Osteoblast (primary cell): ENCODE measurements around the gene BARHL1. TPM values are rescaled to one million over a fixed set of nuclear protein-coding genes. Genes with fewer than 3 reads are reported as not detected.

ENCODE experiments used
- DNase-seq: peaks from one replicate; pipeline ENCODE4 v3.0.0; 2011; ENCODE audit warnings: low spot score, mixed read lengths; ENCODE audit not compliant: insufficient read length; ENCODE audit errors: missing footprints
- H2AFZ ChIP-seq: 2 replicates; pipeline ENCODE4 v1.6.0; 2011; ENCODE audit warnings: mild to moderate bottlenecking, low read length
- H3K27ac ChIP-seq: 2 replicates; pipeline ENCODE4 v1.5.1; 2011; ENCODE audit warnings: mild to moderate bottlenecking, low read depth, low read length, moderate library complexity
- H3K27me3 ChIP-seq: 2 replicates; pipeline ENCODE4 v1.6.0; 2012; ENCODE audit warnings: mild to moderate bottlenecking, control low read depth, inconsistent platforms, low read length, moderate library complexity; ENCODE audit not compliant: insufficient read depth
- H3K36me3 ChIP-seq: 2 replicates; pipeline ENCODE4 v1.5.1; 2011; ENCODE audit warnings: mild to moderate bottlenecking, low read length, control low read depth, moderate library complexity; ENCODE audit not compliant: insufficient read depth
- H3K4me1 ChIP-seq: 2 replicates; pipeline ENCODE4 v1.5.1; 2011; ENCODE audit warnings: mild to moderate bottlenecking, low read length, control low read depth, moderate library complexity; ENCODE audit not compliant: insufficient read depth
- H3K4me2 ChIP-seq: 2 replicates; pipeline ENCODE4 v1.6.0; 2011; ENCODE audit warnings: mild to moderate bottlenecking, low read length; ENCODE audit not compliant: insufficient read depth
- H3K4me3 ChIP-seq: fragments of 200-600 bp; sonication (generic); 3 replicates; pipeline ENCODE4 v1.5.1; 2012; ENCODE audit warnings: mild to moderate bottlenecking, low read length, inconsistent platforms; ENCODE audit not compliant: insufficient read depth
- H3K79me2 ChIP-seq: 2 replicates; pipeline ENCODE4 v1.6.0; 2012; ENCODE audit warnings: mild to moderate bottlenecking, low read length, control low read depth, inconsistent platforms; ENCODE audit not compliant: insufficient read depth
- H3K9me3 ChIP-seq: 2 replicates; pipeline ENCODE4 v1.5.1; 2011; ENCODE audit warnings: low read depth, low read length, control low read depth
- H4K20me1 ChIP-seq: 2 replicates; pipeline ENCODE4 v1.6.0; 2012; ENCODE audit warnings: mild to moderate bottlenecking, low read length, control low read depth; ENCODE audit not compliant: insufficient read depth
- CTCF ChIP-seq: IDR thresholded peaks from 2 replicates; pipeline ENCODE4 v1.5.1; 2011; ENCODE audit warnings: mild to moderate bottlenecking, low read depth, low read length, moderate library complexity; ENCODE audit errors: extremely low read depth
- total RNA-seq: library from RNA; depleted of rRNA; stranded (reverse); fragments of >200 nt; gene quantifications from 2 replicates; pipeline ENCODE4 v1.2.3, GENCODE V29; 2012

Gene BARHL1
- total RNA-seq, 1 donor = not detected

GRCh38 chr9:132586830-132587591, 4.6 kb downstream of the BARHL1 start:
- no peak overlapping the region for H3K4me2 ChIP-seq
- no peaks in the 10 kb centered on the region for H3K9me3 ChIP-seq
- H2AFZ ChIP-seq = no peak overlapping the region
- H3K36me3 ChIP-seq = no peaks in the 10 kb centered on the region
- H3K27ac ChIP-seq = no peak overlapping the region
- H4K20me1 ChIP-seq = peaks cover 58% of the 10 kb centered on the region
- DNase-seq = peak; percentile 85
- no peak for TF ChIP-seq CTCF
- H3K27me3 ChIP-seq = peaks cover 99% of the 10 kb centered on the region
- no peaks in the 10 kb centered on the region for H3K4me1 ChIP-seq
- H3K4me3 ChIP-seq = no peak overlapping the region
- H3K79me2 ChIP-seq = no peaks in the 10 kb centered on the region

GRCh38 chr9:132587592-132587955, 5.2 kb downstream of the BARHL1 start:
- Histone ChIP-seq H4K20me1 (peaks cover 61% of the 10 kb centered on the region), H2AFZ (no peak overlapping the region), H3K4me2 (no peak overlapping the region), H3K27me3 (peaks cover 96% of the 10 kb centered on the region), H3K79me2 (no peaks in the 10 kb centered on the region), H3K36me3 (no peaks in the 10 kb centered on the region), H3K4me3 (no peak overlapping the region), H3K27ac (no peak overlapping the region), H3K4me1 (no peaks in the 10 kb centered on the region), H3K9me3 (no peaks in the 10 kb centered on the region)
- DNase-seq = peak; percentile 84
- no peak for TF ChIP-seq CTCF

- DNase-seq = peak; percentile 80
- H3K36me3 ChIP-seq = no peaks in the 10 kb centered on the region
- H3K27ac ChIP-seq = no peak overlapping the region
- H3K4me3 ChIP-seq = no peak overlapping the region
- H3K27me3 ChIP-seq = peaks cover 91% of the 10 kb centered on the region
- H3K79me2 ChIP-seq = no peaks in the 10 kb centered on the region
- no peak overlapping the region for H3K4me2 ChIP-seq
- no peaks in the 10 kb centered on the region for H3K4me1 ChIP-seq
- no peak for TF ChIP-seq CTCF
- H2AFZ ChIP-seq = no peak overlapping the region
- H3K9me3 ChIP-seq = no peaks in the 10 kb centered on the region
- H4K20me1 ChIP-seq = peaks cover 57% of the 10 kb centered on the region
These were observed 5.7 kb downstream of the BARHL1 start for GRCh38 chr9:132588098-132588497.

GRCh38 chr9:132588501-132589147, 6.2 kb downstream of the BARHL1 start:
- H3K4me2 ChIP-seq = no peak overlapping the region
- H3K79me2 ChIP-seq = no peaks in the 10 kb centered on the region
- H3K36me3 ChIP-seq = peaks cover 2% of the 10 kb centered on the region
- H3K27ac ChIP-seq = no peak overlapping the region
- H3K27me3 ChIP-seq = peaks cover 86% of the 10 kb centered on the region
- H3K4me1 ChIP-seq = no peaks in the 10 kb centered on the region
- peaks cover 53% of the 10 kb centered on the region for H4K20me1 ChIP-seq
- H3K9me3 ChIP-seq = no peaks in the 10 kb centered on the region
- no peak for TF ChIP-seq CTCF
- no peak overlapping the region for H2AFZ ChIP-seq
- peak; percentile 88 for DNase-seq
- H3K4me3 ChIP-seq = no peak overlapping the region
